Ovary (tissue), 9 donors: ENCODE data around the gene COG5. TPM values are rescaled to one million over a fixed set of nuclear protein-coding genes. Genes with fewer than 3 reads are reported as not detected.

Source experiments
- DNase-seq, 5 donors: peaks; one replicate each; pipeline ENCODE4 v3.0.0-alpha.2; 2019 to 2020
- H3K27ac ChIP-seq, 2 donors: fragments of 200-600 bp; one replicate each; pipeline versions ENCODE4 v1.5.1 to v1.8.0; 2019 to 2022
- H3K27me3 ChIP-seq: fragments of 200-600 bp; one replicate; pipeline ENCODE4 v1.8.0; 2022
- H3K36me3 ChIP-seq: fragments of 200-600 bp; sonication (generic); one replicate; pipeline ENCODE4 v1.5.1; 2019
- H3K4me1 ChIP-seq: one replicate; pipeline ENCODE4 v1.8.1; 2013; ENCODE audit warnings: mild to moderate bottlenecking, moderate library complexity; ENCODE audit not compliant: insufficient read depth
- H3K4me3 ChIP-seq: fragments of 200-600 bp; sonication (generic); one replicate; pipeline ENCODE4 v1.5.1; 2017
- H3K9me3 ChIP-seq, 2 donors: fragments of 200-600 bp in 1 of 2; sonication (generic) in 1 of 2; one replicate each; pipeline versions ENCODE4 v1.5.1 to v1.8.1; 2013 to 2019; ENCODE audit warnings: mild to moderate bottlenecking in 1 of 2, moderate library complexity in 1 of 2
- EP300 ChIP-seq: sonication (generic); formaldehyde crosslinking; IDR thresholded peaks from one replicate; pipeline ENCODE4 v1.6.1; 2017; ENCODE audit warnings: antibody characterized with exemption
- POLR2A ChIP-seq: fragments of 450-650 bp; IDR thresholded peaks from one replicate; pipeline ENCODE4 v1.6.1; 2017; ENCODE audit warnings: antibody characterized with exemption, mild to moderate bottlenecking, moderate library complexity
- WGBS, 3 donors: extraction: QIAGEN DNeasy Blood & Tissue Kit in 1 of 3; methylation state at CpG; one replicate each; pipeline versions ENCODE4 v1.1.5 to v1.1.7; 2013 to 2017; 5-methylcytosine and 5-hydroxymethylcytosine counted together
- intact Hi-C, 4 donors: fragments of 100-400 bp; cut with DNase I; formaldehyde crosslinking; loops; one replicate each; pipeline versions ENCODE4 v1.11.0 to v1.15.1; 2022 to 2023
- polyA plus RNA-seq, 2 donors: library from polyadenylated mRNA; stranded (reverse); fragments of 200-250 nt in 1 of 2; fragments of 350-450 nt in 1 of 2; fragmentation: Illumina TruSeq in 1 of 2; extraction: RNeasy Lipid Tissue Mini Kit (QIAGEN cat#74804) in 1 of 2; gene quantifications; one replicate each; pipeline ENCODE4 v1.2.3, GENCODE V29; 2013 to 2014
- total RNA-seq, 7 donors: library from RNA; depleted of rRNA in 2 of 7; stranded (reverse); fragments of >200 nt in 2 of 7; fragmentation: NEBNext Ultra II Directional in 3 of 7; extraction: Animal tissue kit (Norgen Biotek cat#: 25700) in 3 of 7; gene quantifications; one replicate each; pipeline versions ENCODE4 v1.1.0 to v1.2.4, GENCODE V29; 2016 to 2023
- TF ChIP-seq, protein P1 (sequence below), 3 donors: fragments of 450-650 bp in 2 of 3; fragments of 200-600 bp in 1 of 3; IDR thresholded peaks; one replicate each; pipeline versions ENCODE4 v1.5.1 to v1.8.0; 2016 to 2022; ENCODE audit warnings: antibody characterized with exemption in 3 of 3, mild to moderate bottlenecking in 1 of 3
- donor health status: DM: no; HTN: no; CAD: no; lungs with moderate emphysema.
- donor health status: DM: no; HTN: no; CAD: no.
- donor health status: Bipolar disorder and iron deficiency.
- donor health status: DM: yes; HTN: yes; CAD: no.
- donor health status: DM: no; HTN: no; CAD: no.
- donor health status: DM: yes; HTN: yes; CAD: no.

Gene COG5
- total and polyA plus RNA-seq, 9 donors: 10.3 to 49.7 (median 37.6) TPM

DNA sequence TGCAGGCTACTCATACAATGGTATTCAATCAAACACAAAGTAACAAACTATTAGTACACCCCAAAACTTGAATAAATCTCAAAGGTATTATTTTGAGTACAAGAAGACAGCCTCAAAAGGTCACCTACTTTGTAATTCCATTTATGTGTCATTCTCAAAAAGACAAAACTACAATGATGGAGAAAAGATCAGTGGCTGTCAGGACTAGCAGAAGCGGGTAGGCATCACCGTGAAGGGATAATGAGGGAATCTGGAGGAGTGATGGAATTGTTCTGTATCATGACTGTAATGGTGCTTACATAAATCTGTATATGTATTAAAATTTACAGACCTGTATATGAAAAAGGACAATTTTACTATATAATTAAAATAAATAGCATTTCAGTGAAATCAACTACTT is 37.0 kb downstream of the COG5 start:
- no peak overlapping the region for H3K27ac ChIP-seq
- H3K4me3 ChIP-seq: no peak overlapping the region
- H3K27me3 ChIP-seq: no peaks in the 10 kb centered on the region
- intact Hi-C loops: no loop called here
- no peaks in the 10 kb centered on the region for H3K36me3 ChIP-seq
- no peaks in the 10 kb centered on the region for H3K9me3 ChIP-seq
- H3K4me1 ChIP-seq: no peaks in the 10 kb centered on the region
- WGBS, 3 donors: 96 to 98% (median 97%) methylated on average over 2 of the region's 2 CpGs
- no peak for TF ChIP-seq POLR2A
- no peak for TF ChIP-seq EP300
- DNase-seq: no peak

DNA sequence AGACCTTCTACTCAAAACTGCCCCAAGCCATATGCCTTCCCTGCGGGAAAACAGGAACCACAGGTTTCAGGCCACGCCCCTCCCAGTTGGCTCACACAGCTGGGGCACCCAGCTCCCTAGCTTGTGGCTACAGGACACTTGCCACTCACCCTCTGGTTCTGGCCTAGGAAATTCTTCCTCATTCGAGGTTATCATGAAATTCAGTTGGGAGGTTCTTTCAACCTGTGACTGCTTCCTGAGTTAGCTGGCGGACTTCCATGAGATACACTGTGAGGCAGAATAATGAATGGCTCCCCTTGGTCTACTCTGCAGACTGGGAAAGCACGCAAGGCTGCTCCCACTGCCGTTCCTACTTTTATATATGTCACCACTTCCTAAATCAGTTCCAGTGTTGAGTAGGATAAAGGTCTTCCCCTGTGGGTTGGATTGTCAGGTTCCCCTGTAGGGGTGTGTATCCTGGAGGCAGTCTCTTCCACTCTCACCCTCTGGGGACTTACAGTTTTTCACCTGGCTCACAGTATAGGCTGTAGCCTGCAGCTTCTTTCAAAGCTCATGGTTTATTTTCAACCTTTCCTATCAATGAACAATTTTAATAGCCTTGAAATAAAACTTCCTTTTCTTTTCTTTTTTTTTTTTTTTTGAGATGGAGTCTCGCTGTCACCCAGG is 56.9 kb downstream of the COG5 start:
- TF ChIP-seq, protein P1, sequence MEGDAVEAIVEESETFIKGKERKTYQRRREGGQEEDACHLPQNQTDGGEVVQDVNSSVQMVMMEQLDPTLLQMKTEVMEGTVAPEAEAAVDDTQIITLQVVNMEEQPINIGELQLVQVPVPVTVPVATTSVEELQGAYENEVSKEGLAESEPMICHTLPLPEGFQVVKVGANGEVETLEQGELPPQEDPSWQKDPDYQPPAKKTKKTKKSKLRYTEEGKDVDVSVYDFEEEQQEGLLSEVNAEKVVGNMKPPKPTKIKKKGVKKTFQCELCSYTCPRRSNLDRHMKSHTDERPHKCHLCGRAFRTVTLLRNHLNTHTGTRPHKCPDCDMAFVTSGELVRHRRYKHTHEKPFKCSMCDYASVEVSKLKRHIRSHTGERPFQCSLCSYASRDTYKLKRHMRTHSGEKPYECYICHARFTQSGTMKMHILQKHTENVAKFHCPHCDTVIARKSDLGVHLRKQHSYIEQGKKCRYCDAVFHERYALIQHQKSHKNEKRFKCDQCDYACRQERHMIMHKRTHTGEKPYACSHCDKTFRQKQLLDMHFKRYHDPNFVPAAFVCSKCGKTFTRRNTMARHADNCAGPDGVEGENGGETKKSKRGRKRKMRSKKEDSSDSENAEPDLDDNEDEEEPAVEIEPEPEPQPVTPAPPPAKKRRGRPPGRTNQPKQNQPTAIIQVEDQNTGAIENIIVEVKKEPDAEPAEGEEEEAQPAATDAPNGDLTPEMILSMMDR (IDR thresholded peaks at IDR 0.05): no peak
- TF ChIP-seq POLR2A (no peak), EP300 (no peak)
- Histone ChIP-seq H3K4me3 (no peak overlapping the region), H3K27ac (no peak overlapping the region), H3K4me1 (no peaks in the 10 kb centered on the region), H3K36me3 (no peaks in the 10 kb centered on the region), H3K27me3 (no peaks in the 10 kb centered on the region), H3K9me3 (no peaks in the 10 kb centered on the region)
- no peak for DNase-seq
- intact Hi-C loops: no loop called here
- 80 to 88% (median 83%) methylated on average over 7 of the region's 7 CpGs for WGBS, 3 donors

DNA sequence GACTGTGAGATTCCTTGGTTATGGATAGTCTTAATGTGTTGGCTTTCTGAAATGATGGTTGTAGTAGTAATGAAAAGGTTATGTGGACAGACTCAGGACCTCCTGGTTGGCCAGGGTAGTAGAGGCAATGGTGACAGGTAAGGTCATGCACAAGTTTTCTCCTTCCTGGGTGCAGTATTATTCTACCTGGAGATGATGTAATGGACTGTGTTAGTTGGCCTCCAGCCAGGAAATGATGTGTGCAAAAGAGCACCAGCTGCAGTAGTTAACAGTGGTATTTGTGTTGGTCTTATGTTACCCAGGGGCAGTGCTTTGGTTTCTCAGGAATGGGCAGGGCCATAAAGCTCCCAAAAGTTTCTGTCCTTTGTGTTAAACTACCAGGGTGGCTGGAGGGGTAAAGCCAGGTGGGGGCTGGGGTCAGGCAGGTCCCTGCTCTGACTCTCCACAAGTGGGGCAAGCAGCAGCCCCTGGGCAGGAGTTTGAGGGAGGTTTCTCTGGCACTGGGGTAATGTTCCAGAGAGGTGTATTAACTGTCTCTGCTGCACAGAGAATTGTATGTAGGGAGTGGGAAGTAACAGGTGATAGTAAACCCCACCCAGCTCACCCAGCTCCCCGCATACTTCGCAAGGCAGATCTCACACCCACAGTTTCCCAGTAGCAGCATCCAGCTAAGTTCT is 57.6 kb downstream of the COG5 start:
- no peaks in the 10 kb centered on the region for H3K9me3 ChIP-seq
- DNase-seq: no peak
- H3K27ac ChIP-seq: no peak overlapping the region
- H3K36me3 ChIP-seq: no peaks in the 10 kb centered on the region
- no peaks in the 10 kb centered on the region for H3K4me1 ChIP-seq
- H3K27me3 ChIP-seq: no peaks in the 10 kb centered on the region
- intact Hi-C loops: no loop called here
- no peak for TF ChIP-seq POLR2A
- TF ChIP-seq, protein P1 (IDR thresholded peaks at IDR 0.05): no peak
- TF ChIP-seq EP300: no peak
- 96 to 98% (median 97%) methylated on average over 2 of the region's 2 CpGs for WGBS, 3 donors
- H3K4me3 ChIP-seq: no peak overlapping the region

DNA sequence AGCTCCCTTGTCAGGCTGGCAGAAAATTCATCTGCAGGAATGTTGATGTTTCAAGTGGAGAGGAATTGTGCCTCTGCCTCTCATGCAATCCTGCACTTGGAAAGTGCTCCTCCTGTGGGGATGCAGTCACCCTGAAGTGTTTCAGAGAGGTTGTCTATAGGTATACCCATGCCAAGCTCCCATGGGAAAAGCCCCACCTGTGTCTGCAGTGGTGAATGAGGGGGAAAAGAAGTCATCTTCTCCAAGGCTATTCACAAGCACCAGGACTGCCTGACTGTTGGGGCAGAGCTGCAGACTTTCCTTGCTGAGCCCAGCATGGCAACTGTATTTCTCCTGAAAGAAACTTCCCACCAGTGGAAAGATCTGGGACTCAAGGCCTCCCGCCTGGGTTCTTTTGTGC is 58.4 kb downstream of the COG5 start:
- Histone ChIP-seq H3K36me3 (no peaks in the 10 kb centered on the region), H3K4me1 (no peaks in the 10 kb centered on the region), H3K27me3 (no peaks in the 10 kb centered on the region), H3K9me3 (no peaks in the 10 kb centered on the region), H3K4me3 (no peak overlapping the region), H3K27ac (no peak overlapping the region)
- 86 to 100% (median 100%) methylated on average over 1 of the region's 1 CpG for WGBS, 3 donors
- DNase-seq: no peak
- intact Hi-C loops: no loop called here
- TF ChIP-seq EP300 (no peak), POLR2A (no peak)
- TF ChIP-seq, protein P1 (IDR thresholded peaks at IDR 0.05): no peak

DNA sequence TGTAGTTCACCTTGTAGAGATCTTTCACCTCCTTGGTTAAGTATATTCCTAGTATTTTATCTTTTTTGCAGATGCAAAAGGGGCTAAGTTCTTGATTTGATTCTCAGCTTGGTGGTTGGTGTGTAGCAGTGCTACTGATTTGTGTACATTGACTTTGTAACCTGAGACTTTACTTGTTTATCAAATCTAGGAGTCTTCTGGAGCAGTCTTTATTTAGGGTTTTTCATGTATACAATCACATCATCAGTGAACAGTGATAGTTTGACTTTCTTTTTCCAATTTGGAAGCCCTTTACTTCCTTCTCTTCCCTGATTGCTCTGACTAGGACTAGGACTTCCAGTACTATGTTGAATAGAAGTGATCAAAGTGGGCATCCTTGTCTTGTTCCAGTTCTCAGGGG is 60.0 kb downstream of the COG5 start:
- no peaks in the 10 kb centered on the region for H3K27me3 ChIP-seq
- no peak overlapping the region for H3K4me3 ChIP-seq
- no peaks in the 10 kb centered on the region for H3K9me3 ChIP-seq
- DNase-seq: no peak
- H3K4me1 ChIP-seq: no peaks in the 10 kb centered on the region
- H3K27ac ChIP-seq: no peak overlapping the region
- TF ChIP-seq, protein P1 (IDR thresholded peaks at IDR 0.05): no peak
- TF ChIP-seq EP300 (no peak), POLR2A (no peak)
- no peaks in the 10 kb centered on the region for H3K36me3 ChIP-seq
- intact Hi-C loops: no loop called here
